GM23338 (cell line): ENCODE results near the gene ZNF689. TPM values are rescaled to one million over a fixed set of nuclear protein-coding genes. Genes with fewer than 3 reads are reported as not detected.

Source experiments
- ATAC-seq: fragments of 200-7000 bp; cut with Tn5 transposase; 3 replicates; pipeline ENCODE4 v1.9.1; 2020
- DNase-seq: peaks from one replicate; pipeline ENCODE4 v3.0.0-alpha.2; 2015; ENCODE audit warnings: low spot score
- H2AFZ ChIP-seq: fragments of 200-600 bp; sonication (generic); 2 replicates; pipeline ENCODE4 v1.8.0; 2016; ENCODE audit warnings: antibody characterized with exemption, mild to moderate bottlenecking, moderate library complexity
- H3F3A ChIP-seq: fragments of 200-600 bp; sonication (generic); replicated peaks from 2 replicates; pipeline ENCODE4 v1.8.0; 2017; ENCODE audit warnings: antibody characterized with exemption, mixed run types, low read depth
- H3K27ac ChIP-seq: fragments of 200-600 bp; sonication (generic); 2 replicates; pipeline ENCODE4 v1.6.1; 2016; ENCODE audit warnings: low read depth
- H3K27me3 ChIP-seq: fragments of 200-600 bp; sonication (generic); 2 replicates; pipeline ENCODE4 v1.8.0; 2016; ENCODE audit warnings: mild to moderate bottlenecking, mixed run types, moderate library complexity; ENCODE audit not compliant: insufficient read depth
- H3K36me3 ChIP-seq: fragments of 200-600 bp; sonication (generic); 2 replicates; pipeline ENCODE4 v1.8.0; 2016; ENCODE audit warnings: mild to moderate bottlenecking; ENCODE audit not compliant: insufficient read depth
- H3K4me1 ChIP-seq: fragments of 200-600 bp; sonication (generic); 2 replicates; pipeline ENCODE4 v1.8.0; 2016; ENCODE audit warnings: mild to moderate bottlenecking, moderate library complexity; ENCODE audit not compliant: insufficient read depth
- H3K4me2 ChIP-seq: fragments of 200-600 bp; sonication (generic); 2 replicates; pipeline ENCODE4 v1.7.1; 2017; ENCODE audit warnings: mixed run types
- H3K4me3 ChIP-seq: fragments of 200-600 bp; sonication (generic); 2 replicates; pipeline ENCODE4 v1.6.1; 2016; ENCODE audit warnings: mixed run types
- H3K79me2 ChIP-seq: fragments of 200-600 bp; sonication (generic); replicated peaks from 2 replicates; pipeline ENCODE4 v1.8.0; 2017; ENCODE audit warnings: mild to moderate bottlenecking; ENCODE audit not compliant: insufficient read depth
- H3K9me2 ChIP-seq: fragments of 200-600 bp; sonication (generic); 2 replicates; pipeline ENCODE4 v1.8.0; 2017; ENCODE audit not compliant: insufficient read depth
- H4K20me1 ChIP-seq: fragments of 200-600 bp; sonication (generic); replicated peaks from 2 replicates; pipeline ENCODE4 v1.8.0; 2017; ENCODE audit warnings: mild to moderate bottlenecking; ENCODE audit not compliant: insufficient read depth
- H3K27ac Mint-ChIP-seq: 2 replicates; pipeline ENCODE4 v1.8.0; 2020; ENCODE audit warnings: inconsistent platforms, mild to moderate bottlenecking, moderate library complexity, mixed read lengths
- H3K27me3 Mint-ChIP-seq: 3 replicates; pipeline ENCODE4 v1.8.0; 2022; ENCODE audit warnings: low read depth, mild to moderate bottlenecking, moderate library complexity, mixed read lengths, inconsistent platforms; ENCODE audit not compliant: insufficient read depth, poor library complexity
- H3K36me3 Mint-ChIP-seq: 3 replicates; pipeline ENCODE4 v1.8.0; 2021; ENCODE audit warnings: low read depth, mild to moderate bottlenecking, inconsistent platforms, moderate library complexity, mixed read lengths
- H3K4me1 Mint-ChIP-seq: 3 replicates; pipeline ENCODE4 v1.8.0; 2020; ENCODE audit warnings: mild to moderate bottlenecking, inconsistent platforms, mixed read lengths
- H3K4me3 Mint-ChIP-seq: 3 replicates; pipeline ENCODE4 v1.8.0; 2021; ENCODE audit warnings: moderate library complexity, mild to moderate bottlenecking, inconsistent platforms, mixed read lengths
- H3K9me3 Mint-ChIP-seq: 3 replicates; pipeline ENCODE4 v1.8.0; 2020; ENCODE audit warnings: moderate library complexity, mild to moderate bottlenecking, inconsistent platforms, mixed read lengths
- CREB1 ChIP-seq: fragments of 250-450 bp; sonication (Bioruptor Pico); IDR thresholded peaks from 2 replicates; pipeline ENCODE4 v1.5.0; 2020; ENCODE audit warnings: low read depth, mild to moderate bottlenecking, moderate library complexity
- EZH2phosphoT487 ChIP-seq: fragments of 200-600 bp; sonication (generic); IDR thresholded peaks from one replicate; pipeline ENCODE4 v1.8.1; 2018; ENCODE audit warnings: antibody characterized with exemption; ENCODE audit not compliant: unreplicated experiment
- JUNB ChIP-seq: IDR thresholded peaks from one replicate; pipeline ENCODE4 v1.6.1; 2016; ENCODE audit warnings: antibody characterized with exemption; ENCODE audit not compliant: unreplicated experiment
- POLR2AphosphoS5 ChIP-seq: IDR thresholded peaks from 2 replicates; pipeline ENCODE4 v1.6.1; 2016; ENCODE audit warnings: antibody characterized with exemption, low read depth
- ZNF331 ChIP-seq: fragments of 250-450 bp; sonication (Bioruptor Pico); IDR thresholded peaks from 2 replicates; pipeline ENCODE4 v1.5.0; 2020; ENCODE audit warnings: low read depth, mild to moderate bottlenecking, moderate library complexity
- ZNF462 ChIP-seq: fragments of 250-450 bp; sonication (Bioruptor Pico); IDR thresholded peaks from 2 replicates; pipeline ENCODE4 v1.5.0; 2020; ENCODE audit warnings: mild to moderate bottlenecking, moderate library complexity
- polyA plus RNA-seq: library from polyadenylated mRNA; unstranded; fragments of >200 nt; fragmentation: Nextera tagmentation; extraction: Ambion mirVana; gene quantifications from 2 replicates; pipeline ENCODE4 v1.2.1, GENCODE V29; 2016
- total RNA-seq: library from RNA; depleted of rRNA; stranded (reverse); fragments of >200 nt; shearing (Covaris generic); gene quantifications from 2 replicates; pipeline ENCODE4 v1.2.3, GENCODE V29; 2014
- TF ChIP-seq, protein P1 (sequence below), 2 experiments: fragments of 200-600 bp in 1 of 2; sonication (generic) in 1 of 2; conservative IDR thresholded peaks; 2 replicates each; pipeline versions ENCODE4 v1.5.1 to v1.6.1; 2016 to 2017; ENCODE audit warnings: antibody characterized with exemption in 2 of 2, low read depth in 2 of 2, mild to moderate bottlenecking in 2 of 2, moderate library complexity in 1 of 2
- TF ChIP-seq, protein P2 (sequence below): IDR thresholded peaks from 2 replicates; pipeline ENCODE4 v1.6.1; 2016; ENCODE audit warnings: antibody characterized with exemption

Gene ZNF689
- total and polyA plus RNA-seq, 2 experiments from 2014 or later: 5.3 to 16.7 TPM

GRCh38 chr16:30651124-30652004, 41.2 kb upstream of the ZNF689 start:
- ATAC-seq: peak; percentile 67
- H3K4me1 ChIP-seq: no peaks in the 10 kb centered on the region
- peak overlapping the region; percentile 89 for H3K27ac ChIP-seq
- DNase-seq: peak; percentile 72
- TF ChIP-seq, protein P1, sequence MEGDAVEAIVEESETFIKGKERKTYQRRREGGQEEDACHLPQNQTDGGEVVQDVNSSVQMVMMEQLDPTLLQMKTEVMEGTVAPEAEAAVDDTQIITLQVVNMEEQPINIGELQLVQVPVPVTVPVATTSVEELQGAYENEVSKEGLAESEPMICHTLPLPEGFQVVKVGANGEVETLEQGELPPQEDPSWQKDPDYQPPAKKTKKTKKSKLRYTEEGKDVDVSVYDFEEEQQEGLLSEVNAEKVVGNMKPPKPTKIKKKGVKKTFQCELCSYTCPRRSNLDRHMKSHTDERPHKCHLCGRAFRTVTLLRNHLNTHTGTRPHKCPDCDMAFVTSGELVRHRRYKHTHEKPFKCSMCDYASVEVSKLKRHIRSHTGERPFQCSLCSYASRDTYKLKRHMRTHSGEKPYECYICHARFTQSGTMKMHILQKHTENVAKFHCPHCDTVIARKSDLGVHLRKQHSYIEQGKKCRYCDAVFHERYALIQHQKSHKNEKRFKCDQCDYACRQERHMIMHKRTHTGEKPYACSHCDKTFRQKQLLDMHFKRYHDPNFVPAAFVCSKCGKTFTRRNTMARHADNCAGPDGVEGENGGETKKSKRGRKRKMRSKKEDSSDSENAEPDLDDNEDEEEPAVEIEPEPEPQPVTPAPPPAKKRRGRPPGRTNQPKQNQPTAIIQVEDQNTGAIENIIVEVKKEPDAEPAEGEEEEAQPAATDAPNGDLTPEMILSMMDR (conservative IDR thresholded peaks at IDR 0.05; ENCODE audit: low read depth in 2 of 2): peak; percentile 57 to 73
- no peak for TF ChIP-seq ZNF331 (CRISPR knock-in tag)
- peaks cover 4% of the 10 kb centered on the region; the same call in 1 of the 2 replicates for H3F3A ChIP-seq
- Mint-ChIP-seq H3K4me3 (peak overlapping the region; percentile 87), H3K36me3 (peaks cover 2% of the 10 kb centered on the region; the same call in 1 of the 3 replicates), H3K4me1 (peaks cover 11% of the 10 kb centered on the region), H3K27me3 (peaks cover 31% of the 10 kb centered on the region), H3K27ac (peak overlapping the region; percentile 83), H3K9me3 (no peaks in the 10 kb centered on the region)
- H2AFZ ChIP-seq: peak overlapping the region; percentile 83; the same call in 1 of the 2 replicates
- H3K9me2 ChIP-seq: no peaks in the 10 kb centered on the region
- peak overlapping the region; percentile 91 for H3K4me3 ChIP-seq
- H3K4me2 ChIP-seq: peak overlapping the region; percentile 94
- H4K20me1 ChIP-seq: no peaks in the 10 kb centered on the region; the same call in 1 of the 2 replicates
- no peaks in the 10 kb centered on the region; the same call in 1 of the 2 replicates for H3K36me3 ChIP-seq
- peaks cover 15% of the 10 kb centered on the region for H3K27me3 ChIP-seq
- H3K79me2 ChIP-seq: no peaks in the 10 kb centered on the region

DNA sequence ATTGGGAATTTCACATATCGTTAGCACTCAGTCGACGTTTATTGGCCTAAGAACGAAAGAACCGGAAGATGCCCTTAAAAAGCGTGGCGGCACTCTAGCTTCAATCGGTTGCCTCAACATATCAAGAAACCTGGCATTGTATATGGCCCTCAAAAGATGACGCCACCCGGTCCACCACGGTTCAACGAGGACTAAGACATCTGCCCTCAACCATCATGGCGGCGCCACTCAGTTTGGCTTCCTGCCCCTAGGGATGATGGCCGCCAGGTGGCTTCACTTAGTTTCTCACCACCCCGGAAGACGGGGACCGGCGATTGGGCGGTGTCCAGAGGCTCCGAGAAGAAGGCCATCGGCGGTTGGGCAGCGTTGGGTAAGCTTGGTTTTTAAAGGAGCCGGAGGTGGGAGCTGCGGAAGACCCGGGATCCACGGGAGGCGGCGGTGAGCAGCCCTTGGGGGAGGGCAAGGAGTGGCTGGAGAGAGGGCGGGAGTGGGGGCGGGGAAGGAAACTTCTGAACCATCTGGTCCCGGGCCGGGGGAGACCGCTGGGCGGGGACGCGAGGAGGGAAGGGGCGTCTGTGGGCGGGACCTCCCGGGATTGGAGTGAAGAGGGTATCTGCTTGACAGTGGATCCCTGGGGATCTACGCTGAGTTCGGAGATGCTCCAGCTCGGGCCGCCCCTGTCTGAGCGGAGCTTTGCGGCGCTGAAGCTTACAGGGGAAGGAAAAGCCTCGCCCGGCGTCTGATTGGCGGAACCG, 40.4 kb upstream of the ZNF689 start, which contains the start of gene PRR14:
TSS of gene PRR14 (plus strand) at position 592 of the 755 bp plus-strand sequence. CDS start 686 bp downstream, outside the sequence.
- peaks cover 15% of the 10 kb centered on the region for H3K27me3 ChIP-seq
- H3K4me3 Mint-ChIP-seq: peak within 1 kb of the TSS; percentile 87
- peak within 1 kb of the TSS; percentile 94 for H3K4me2 ChIP-seq
- H3K9me2 ChIP-seq: no peaks in the 10 kb centered on the region
- H3K27ac ChIP-seq: peak within 1 kb of the TSS; percentile 89
- peaks cover 4% of the 10 kb centered on the region; the same call in 1 of the 2 replicates for H3F3A ChIP-seq
- DNase-seq: peak; percentile 100
- no peaks in the 10 kb centered on the region for H3K79me2 ChIP-seq
- H3K4me1 Mint-ChIP-seq: peaks cover 11% of the 10 kb centered on the region
- H3K36me3 ChIP-seq: no peaks in the 10 kb centered on the region; the same call in 1 of the 2 replicates
- H3K4me3 ChIP-seq: peak within 1 kb of the TSS; percentile 91
- H3K9me3 Mint-ChIP-seq: no peaks in the 10 kb centered on the region
- ATAC-seq: peak; percentile 84
- H3K4me1 ChIP-seq: no peaks in the 10 kb centered on the region
- H3K27ac Mint-ChIP-seq: peak within 1 kb of the TSS; percentile 93
- H2AFZ ChIP-seq: peak within 1 kb of the TSS; percentile 83; the same call in 1 of the 2 replicates
- peaks cover 36% of the 10 kb centered on the region for H3K27me3 Mint-ChIP-seq
- no peaks in the 10 kb centered on the region; the same call in 1 of the 2 replicates for H4K20me1 ChIP-seq
- peaks cover 2% of the 10 kb centered on the region; the same call in 1 of the 3 replicates for H3K36me3 Mint-ChIP-seq
- TF ChIP-seq ZNF462 (CRISPR knock-in tag): no peak
- peak; percentile 24; the same call in 1 of the 2 replicates for TF ChIP-seq POLR2AphosphoS5
- no peak for TF ChIP-seq JUNB
- TF ChIP-seq EZH2phosphoT487: no peak
- TF ChIP-seq, protein P2, sequence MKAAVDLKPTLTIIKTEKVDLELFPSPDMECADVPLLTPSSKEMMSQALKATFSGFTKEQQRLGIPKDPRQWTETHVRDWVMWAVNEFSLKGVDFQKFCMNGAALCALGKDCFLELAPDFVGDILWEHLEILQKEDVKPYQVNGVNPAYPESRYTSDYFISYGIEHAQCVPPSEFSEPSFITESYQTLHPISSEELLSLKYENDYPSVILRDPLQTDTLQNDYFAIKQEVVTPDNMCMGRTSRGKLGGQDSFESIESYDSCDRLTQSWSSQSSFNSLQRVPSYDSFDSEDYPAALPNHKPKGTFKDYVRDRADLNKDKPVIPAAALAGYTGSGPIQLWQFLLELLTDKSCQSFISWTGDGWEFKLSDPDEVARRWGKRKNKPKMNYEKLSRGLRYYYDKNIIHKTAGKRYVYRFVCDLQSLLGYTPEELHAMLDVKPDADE: peak; percentile 96
- TF ChIP-seq CREB1 (CRISPR knock-in tag): peak; percentile 87
- TF ChIP-seq ZNF331 (CRISPR knock-in tag): no peak
